ENCODE results near the gene KAT8. TPM values are rescaled to one million over a fixed set of nuclear protein-coding genes. Genes with fewer than 3 reads are reported as not detected.

Gene KAT8
- total and polyA plus RNA-seq, 2 of the 13 experiments (the other 11 are each of a cell fraction or from before 2014, with no cell fraction given): 79.0 to 84.2 TPM

GRCh38 chr16:31073142-31073969 is 44.1 kb upstream of the KAT8 start (continued):
- TF ChIP-seq, protein P1, sequence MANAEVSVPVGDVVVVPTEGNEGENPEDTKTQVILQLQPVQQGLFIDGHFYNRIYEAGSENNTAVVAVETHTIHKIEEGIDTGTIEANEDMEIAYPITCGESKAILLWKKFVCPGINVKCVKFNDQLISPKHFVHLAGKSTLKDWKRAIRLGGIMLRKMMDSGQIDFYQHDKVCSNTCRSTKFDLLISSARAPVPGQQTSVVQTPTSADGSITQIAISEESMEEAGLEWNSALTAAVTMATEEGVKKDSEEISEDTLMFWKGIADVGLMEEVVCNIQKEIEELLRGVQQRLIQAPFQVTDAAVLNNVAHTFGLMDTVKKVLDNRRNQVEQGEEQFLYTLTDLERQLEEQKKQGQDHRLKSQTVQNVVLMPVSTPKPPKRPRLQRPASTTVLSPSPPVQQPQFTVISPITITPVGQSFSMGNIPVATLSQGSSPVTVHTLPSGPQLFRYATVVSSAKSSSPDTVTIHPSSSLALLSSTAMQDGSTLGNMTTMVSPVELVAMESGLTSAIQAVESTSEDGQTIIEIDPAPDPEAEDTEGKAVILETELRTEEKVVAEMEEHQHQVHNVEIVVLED (CRISPR knock-in tag; IDR thresholded peaks at IDR 0.05; ENCODE audit: borderline replicate concordance): no peak; the same call in 1 of the 2 replicates
- TF ChIP-seq RFX5 (IDR thresholded peaks at IDR 0.05; ENCODE audit: low read depth, low read length) (peak; percentile 53; the same call in 1 of the 2 replicates), HNRNPL (IDR thresholded peaks at IDR 0.05; ENCODE audit: low read depth, low read length) (no peak), ZNF496 (CRISPR knock-in tag; IDR thresholded peaks at IDR 0.05; ENCODE audit: insufficient replicate concordance) (no peak), MIER3 (CRISPR knock-in tag; IDR thresholded peaks at IDR 0.05; ENCODE audit: borderline replicate concordance) (no peak), FOXO1 (CRISPR knock-in tag; IDR thresholded peaks at IDR 0.05) (peak; percentile 29; the same call in 1 of the 2 replicates), KDM6A (CRISPR knock-in tag; IDR thresholded peaks at IDR 0.05; ENCODE audit: low read depth) (no peak), HHEX (CRISPR knock-in tag; IDR thresholded peaks at IDR 0.05) (0 out of 2 replicates have a peak, but pooled peaks have one; percentile 36), TEAD3 (CRISPR knock-in tag; optimal IDR thresholded peaks at IDR 0.05; ENCODE audit: borderline replicate concordance) (peak; percentile 61), ZNF598 (CRISPR knock-in tag; IDR thresholded peaks at IDR 0.05; ENCODE audit: borderline replicate concordance) (peak; percentile 18; the same call in 1 of the 2 replicates), E2F2 (CRISPR knock-in tag; IDR thresholded peaks at IDR 0.05; ENCODE audit: borderline replicate concordance) (peak; percentile 66; the same call in 1 of the 2 replicates), MLX (CRISPR knock-in tag; IDR thresholded peaks at IDR 0.05) (0 out of 2 replicates have a peak, but pooled peaks have one; percentile 18), TBX2 (CRISPR knock-in tag; IDR thresholded peaks at IDR 0.05; ENCODE audit: borderline replicate concordance) (peak; percentile 29; the same call in 1 of the 2 replicates), ZNF234 (CRISPR knock-in tag; conservative IDR thresholded peaks at IDR 0.05) (no peak), RBM39 (IDR thresholded peaks at IDR 0.05; ENCODE audit: low read depth, low read length, poor library complexity, severe bottlenecking) (peak; percentile 99)
- TF ChIP-seq, protein P2, sequence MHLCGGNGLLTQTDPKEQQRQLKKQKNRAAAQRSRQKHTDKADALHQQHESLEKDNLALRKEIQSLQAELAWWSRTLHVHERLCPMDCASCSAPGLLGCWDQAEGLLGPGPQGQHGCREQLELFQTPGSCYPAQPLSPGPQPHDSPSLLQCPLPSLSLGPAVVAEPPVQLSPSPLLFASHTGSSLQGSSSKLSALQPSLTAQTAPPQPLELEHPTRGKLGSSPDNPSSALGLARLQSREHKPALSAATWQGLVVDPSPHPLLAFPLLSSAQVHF (CRISPR knock-in tag; IDR thresholded peaks at IDR 0.05): no peak
- TF ChIP-seq, protein P3, sequence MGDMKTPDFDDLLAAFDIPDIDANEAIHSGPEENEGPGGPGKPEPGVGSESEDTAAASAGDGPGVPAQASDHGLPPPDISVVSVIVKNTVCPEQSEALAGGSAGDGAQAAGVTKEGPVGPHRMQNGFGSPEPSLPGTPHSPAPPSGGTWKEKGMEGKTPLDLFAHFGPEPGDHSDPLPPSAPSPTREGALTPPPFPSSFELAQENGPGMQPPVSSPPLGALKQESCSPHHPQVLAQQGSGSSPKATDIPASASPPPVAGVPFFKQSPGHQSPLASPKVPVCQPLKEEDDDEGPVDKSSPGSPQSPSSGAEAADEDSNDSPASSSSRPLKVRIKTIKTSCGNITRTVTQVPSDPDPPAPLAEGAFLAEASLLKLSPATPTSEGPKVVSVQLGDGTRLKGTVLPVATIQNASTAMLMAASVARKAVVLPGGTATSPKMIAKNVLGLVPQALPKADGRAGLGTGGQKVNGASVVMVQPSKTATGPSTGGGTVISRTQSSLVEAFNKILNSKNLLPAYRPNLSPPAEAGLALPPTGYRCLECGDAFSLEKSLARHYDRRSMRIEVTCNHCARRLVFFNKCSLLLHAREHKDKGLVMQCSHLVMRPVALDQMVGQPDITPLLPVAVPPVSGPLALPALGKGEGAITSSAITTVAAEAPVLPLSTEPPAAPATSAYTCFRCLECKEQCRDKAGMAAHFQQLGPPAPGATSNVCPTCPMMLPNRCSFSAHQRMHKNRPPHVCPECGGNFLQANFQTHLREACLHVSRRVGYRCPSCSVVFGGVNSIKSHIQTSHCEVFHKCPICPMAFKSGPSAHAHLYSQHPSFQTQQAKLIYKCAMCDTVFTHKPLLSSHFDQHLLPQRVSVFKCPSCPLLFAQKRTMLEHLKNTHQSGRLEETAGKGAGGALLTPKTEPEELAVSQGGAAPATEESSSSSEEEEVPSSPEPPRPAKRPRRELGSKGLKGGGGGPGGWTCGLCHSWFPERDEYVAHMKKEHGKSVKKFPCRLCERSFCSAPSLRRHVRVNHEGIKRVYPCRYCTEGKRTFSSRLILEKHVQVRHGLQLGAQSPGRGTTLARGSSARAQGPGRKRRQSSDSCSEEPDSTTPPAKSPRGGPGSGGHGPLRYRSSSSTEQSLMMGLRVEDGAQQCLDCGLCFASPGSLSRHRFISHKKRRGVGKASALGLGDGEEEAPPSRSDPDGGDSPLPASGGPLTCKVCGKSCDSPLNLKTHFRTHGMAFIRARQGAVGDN (CRISPR knock-in tag; IDR thresholded peaks at IDR 0.05): peak; percentile 78

All from HepG2 (cell line).